Smooth muscle cell (in vitro differentiated cells): ENCODE data around the gene DLGAP4. TPM values are rescaled to one million over a fixed set of nuclear protein-coding genes. Genes with fewer than 3 reads are reported as not detected.
A peak's percentile ranks its signal among the peaks of the same experiment; 100 is the strongest.

Source experiments
- DNase-seq: peaks from one replicate; lab custom pipeline; 2025; ENCODE audit not compliant: unreplicated experiment; lab: John Stamatoyannopoulos, UW
- H2AFZ ChIP-seq: fragments of 200-600 bp; sonication (generic); 2 replicates; pipeline ENCODE4 v1.6.0; 2016; ENCODE audit warnings: antibody characterized with exemption, low read depth, mild to moderate bottlenecking
- H3F3A ChIP-seq: fragments of 200-600 bp; sonication (generic); 2 replicates; pipeline ENCODE4 v1.6.0; 2017; ENCODE audit warnings: antibody characterized with exemption, low read depth
- H3K27ac ChIP-seq: fragments of 200-600 bp; sonication (generic); 2 replicates; pipeline ENCODE4 v1.5.1; 2016; ENCODE audit warnings: low read depth, mild to moderate bottlenecking
- H3K27me3 ChIP-seq: fragments of 200-600 bp; sonication (generic); 2 replicates; pipeline ENCODE4 v1.6.1; 2016; ENCODE audit warnings: low read depth, mild to moderate bottlenecking
- H3K36me3 ChIP-seq: fragments of 200-600 bp; sonication (generic); 2 replicates; pipeline ENCODE4 v1.5.1; 2016; ENCODE audit warnings: low read depth
- H3K4me1 ChIP-seq: fragments of 200-600 bp; sonication (generic); 2 replicates; pipeline ENCODE4 v1.5.1; 2016; ENCODE audit warnings: low read depth
- H3K4me2 ChIP-seq: fragments of 200-600 bp; sonication (generic); 2 replicates; pipeline ENCODE4 v1.6.0; 2016; ENCODE audit warnings: mild to moderate bottlenecking
- H3K4me3 ChIP-seq: fragments of 200-600 bp; sonication (generic); 2 replicates; pipeline ENCODE4 v1.5.1; 2016; ENCODE audit warnings: mild to moderate bottlenecking
- H3K79me2 ChIP-seq: fragments of 200-600 bp; sonication (generic); 2 replicates; pipeline ENCODE4 v1.6.0; 2016; ENCODE audit warnings: low read depth, mild to moderate bottlenecking
- H3K9ac ChIP-seq: fragments of 200-600 bp; sonication (generic); 2 replicates; pipeline ENCODE4 v1.6.0; 2016; ENCODE audit warnings: low read depth
- H3K9me3 ChIP-seq: fragments of 200-600 bp; sonication (generic); replicated peaks from 2 replicates; pipeline ENCODE4 v1.5.1; 2016; ENCODE audit warnings: low read depth
- H4K20me1 ChIP-seq: fragments of 200-600 bp; sonication (generic); 2 replicates; pipeline ENCODE4 v1.6.0; 2016; ENCODE audit warnings: low read depth
- WGBS: methylation state at CpG from one replicate; pipeline ENCODE4 v1.1.7; 2016; ENCODE audit warnings: low lambda C conversion rate; 5-methylcytosine and 5-hydroxymethylcytosine counted together
- polyA plus RNA-seq: library from polyadenylated mRNA; unstranded; fragments of >200 nt; fragmentation: Nextera tagmentation; extraction: Ambion mirVana; gene quantifications from 2 replicates; pipeline ENCODE4 v1.2.1, GENCODE V29; 2016
- total RNA-seq: library from RNA; depleted of rRNA; stranded (reverse); fragments of >200 nt; gene quantifications from 2 replicates; pipeline ENCODE4 v1.2.3, GENCODE V29; 2014
- TF ChIP-seq, protein P1 (sequence below): fragments of 200-600 bp; sonication (generic); IDR thresholded peaks from 2 replicates; pipeline ENCODE4 v1.5.1; 2017; ENCODE audit warnings: borderline replicate concordance, mild to moderate bottlenecking, antibody characterized with exemption; ENCODE audit not compliant: insufficient read depth, poor library complexity, severe bottlenecking

DLGAP4 gene
- total and polyA plus RNA-seq, 2 experiments from 2014 or later = 86.8 to 102 TPM

DNA sequence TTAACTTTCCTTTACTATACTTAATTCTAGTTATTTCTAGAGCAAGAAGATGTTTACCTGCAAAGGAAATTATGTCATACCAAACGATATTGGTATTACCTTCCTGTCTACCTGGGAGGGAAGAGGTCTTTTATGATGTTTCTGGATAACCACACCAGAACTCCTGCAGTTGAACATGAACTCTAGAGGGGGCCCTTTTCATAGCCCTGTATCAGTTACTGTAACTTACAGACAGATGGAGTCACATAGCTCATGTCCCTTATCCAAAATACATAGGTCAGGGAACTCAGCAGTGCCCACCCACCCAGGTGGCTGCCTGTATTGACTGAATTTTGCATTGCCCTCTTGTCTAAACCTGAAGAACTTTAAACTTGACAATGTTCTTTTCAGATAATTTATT, 200.1 kb downstream of the DLGAP4 start:
- no peaks in the 10 kb centered on the region for H3K9me3 ChIP-seq
- no peak overlapping the region for H2AFZ ChIP-seq
- H3K4me3 ChIP-seq = no peak overlapping the region
- H3K4me1 ChIP-seq = no peaks in the 10 kb centered on the region
- peaks cover 12% of the 10 kb centered on the region for H3K36me3 ChIP-seq
- no peak overlapping the region for H3K9ac ChIP-seq
- H3K4me2 ChIP-seq = no peak overlapping the region
- DNase-seq = no peak
- H3K27me3 ChIP-seq = no peaks in the 10 kb centered on the region
- WGBS = 91% methylated on average over 1 of the region's 1 CpG
- peaks cover 100% of the 10 kb centered on the region for H4K20me1 ChIP-seq
- TF ChIP-seq, protein P1, sequence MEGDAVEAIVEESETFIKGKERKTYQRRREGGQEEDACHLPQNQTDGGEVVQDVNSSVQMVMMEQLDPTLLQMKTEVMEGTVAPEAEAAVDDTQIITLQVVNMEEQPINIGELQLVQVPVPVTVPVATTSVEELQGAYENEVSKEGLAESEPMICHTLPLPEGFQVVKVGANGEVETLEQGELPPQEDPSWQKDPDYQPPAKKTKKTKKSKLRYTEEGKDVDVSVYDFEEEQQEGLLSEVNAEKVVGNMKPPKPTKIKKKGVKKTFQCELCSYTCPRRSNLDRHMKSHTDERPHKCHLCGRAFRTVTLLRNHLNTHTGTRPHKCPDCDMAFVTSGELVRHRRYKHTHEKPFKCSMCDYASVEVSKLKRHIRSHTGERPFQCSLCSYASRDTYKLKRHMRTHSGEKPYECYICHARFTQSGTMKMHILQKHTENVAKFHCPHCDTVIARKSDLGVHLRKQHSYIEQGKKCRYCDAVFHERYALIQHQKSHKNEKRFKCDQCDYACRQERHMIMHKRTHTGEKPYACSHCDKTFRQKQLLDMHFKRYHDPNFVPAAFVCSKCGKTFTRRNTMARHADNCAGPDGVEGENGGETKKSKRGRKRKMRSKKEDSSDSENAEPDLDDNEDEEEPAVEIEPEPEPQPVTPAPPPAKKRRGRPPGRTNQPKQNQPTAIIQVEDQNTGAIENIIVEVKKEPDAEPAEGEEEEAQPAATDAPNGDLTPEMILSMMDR = peak; percentile 16
- H3K27ac ChIP-seq = no peak overlapping the region
- peaks cover 14% of the 10 kb centered on the region for H3F3A ChIP-seq
- H3K79me2 ChIP-seq = peaks cover 83% of the 10 kb centered on the region

DNA sequence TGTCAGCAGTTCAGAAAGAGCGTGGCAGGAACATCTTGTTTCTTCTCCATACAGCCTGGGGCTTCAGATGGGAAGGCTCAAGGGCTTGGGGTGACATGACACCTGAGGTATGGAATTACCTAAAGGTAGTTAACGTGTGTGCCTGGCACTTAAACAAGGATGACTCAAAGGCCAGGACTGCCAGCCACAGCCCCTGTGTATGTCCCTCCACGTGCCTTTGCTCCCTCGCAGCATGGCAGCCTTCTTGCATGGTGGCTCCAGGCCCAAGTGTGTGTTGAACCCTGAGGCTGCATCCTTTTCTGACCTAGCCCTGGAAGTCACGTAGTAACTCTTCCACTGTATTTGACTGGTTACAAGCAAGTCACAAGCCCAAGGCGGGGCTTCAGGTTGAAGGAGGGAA, 201.6 kb downstream of the DLGAP4 start:
- Histone ChIP-seq H3K9ac (no peak overlapping the region), H3K36me3 (peaks cover 18% of the 10 kb centered on the region), H3K9me3 (no peaks in the 10 kb centered on the region), H3K27ac (peak overlapping the region; percentile 63), H3K79me2 (peaks cover 75% of the 10 kb centered on the region), H3F3A (peaks cover 8% of the 10 kb centered on the region), H3K4me3 (no peak overlapping the region), H2AFZ (no peak overlapping the region), H3K4me2 (no peak overlapping the region), H4K20me1 (peaks cover 99% of the 10 kb centered on the region), H3K27me3 (no peaks in the 10 kb centered on the region), H3K4me1 (no peaks in the 10 kb centered on the region)
- WGBS = 79% methylated on average over 6 of the region's 6 CpGs
- no peak for DNase-seq
- TF ChIP-seq, protein P1 = no peak

DNA sequence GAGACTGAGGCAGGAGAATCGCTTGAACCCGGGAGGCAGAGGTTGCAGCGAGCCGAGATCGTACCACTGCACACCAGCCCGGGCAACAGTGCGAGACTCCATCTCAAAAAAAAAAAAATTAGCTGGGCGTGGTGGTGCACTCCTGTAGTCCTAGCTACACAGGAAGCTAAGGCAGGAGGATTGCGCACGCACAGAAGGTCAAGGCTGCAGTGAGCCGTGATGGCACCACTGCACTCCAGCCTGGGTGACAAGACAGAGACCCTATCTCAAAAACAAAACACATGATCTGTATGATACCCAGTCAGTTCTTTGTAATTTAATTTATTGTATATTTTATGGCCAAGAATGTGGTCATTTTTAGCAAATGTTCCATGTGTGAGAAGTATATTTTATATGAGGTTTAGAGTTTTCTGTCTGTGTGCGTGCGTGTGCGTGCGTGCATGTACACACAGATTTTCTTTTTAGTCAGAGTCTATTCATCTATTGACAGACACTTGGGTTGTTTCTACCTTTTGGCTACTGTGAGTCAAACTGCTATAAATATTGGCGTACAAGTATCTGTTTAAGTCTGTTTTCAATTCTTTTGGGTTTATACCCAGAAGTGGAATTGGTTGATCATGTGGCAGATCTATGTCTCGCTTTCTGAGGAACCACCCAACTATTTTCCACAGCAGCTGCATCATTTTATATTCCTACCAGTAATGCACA, 213.0 kb downstream of the DLGAP4 start:
- TF ChIP-seq, protein P1 = no peak
- Histone ChIP-seq H3K9ac (no peak overlapping the region), H3K4me3 (no peak overlapping the region), H3F3A (peaks cover 14% of the 10 kb centered on the region), H3K79me2 (peaks cover 55% of the 10 kb centered on the region), H3K4me2 (no peak overlapping the region), H3K36me3 (peaks cover 5% of the 10 kb centered on the region), H3K27ac (no peak overlapping the region), H2AFZ (no peak overlapping the region), H4K20me1 (peaks cover 100% of the 10 kb centered on the region), H3K4me1 (no peaks in the 10 kb centered on the region), H3K27me3 (no peaks in the 10 kb centered on the region), H3K9me3 (no peaks in the 10 kb centered on the region)
- no peak for DNase-seq
- 98% methylated on average over 17 of the region's 17 CpGs for WGBS

DNA sequence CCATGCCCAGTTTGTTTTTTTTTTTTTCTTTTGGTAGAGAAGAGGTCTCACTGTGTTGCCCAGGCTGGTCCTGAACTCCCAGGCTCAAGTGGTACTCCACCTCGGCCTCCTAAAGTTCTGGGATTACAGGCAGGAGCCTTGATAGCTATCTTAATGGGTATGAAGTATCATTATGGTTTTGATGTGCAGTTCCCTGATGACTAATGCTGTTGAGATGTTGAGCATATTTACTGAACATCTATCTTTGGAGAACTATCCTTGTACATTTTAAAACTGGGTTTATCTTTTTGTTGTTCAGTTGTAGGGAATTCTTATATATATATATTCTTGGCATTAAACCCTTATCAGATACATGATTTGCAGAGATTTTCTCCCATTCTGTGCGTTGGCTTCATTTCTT, 213.8 kb downstream of the DLGAP4 start:
- peaks cover 48% of the 10 kb centered on the region for H3K79me2 ChIP-seq
- peaks cover 95% of the 10 kb centered on the region for H4K20me1 ChIP-seq
- no peak overlapping the region for H3K9ac ChIP-seq
- no peaks in the 10 kb centered on the region for H3K27me3 ChIP-seq
- H3K4me1 ChIP-seq = no peaks in the 10 kb centered on the region
- no peak for DNase-seq
- H3K4me2 ChIP-seq = no peak overlapping the region
- H3K4me3 ChIP-seq = no peak overlapping the region
- H2AFZ ChIP-seq = no peak overlapping the region
- H3K9me3 ChIP-seq = no peaks in the 10 kb centered on the region
- H3F3A ChIP-seq = peaks cover 7% of the 10 kb centered on the region
- peaks cover 5% of the 10 kb centered on the region for H3K36me3 ChIP-seq
- 75% methylated on average over 2 of the region's 2 CpGs for WGBS
- TF ChIP-seq, protein P1 = no peak
- no peak overlapping the region for H3K27ac ChIP-seq
